ENCODE results near the gene ZNF155. TPM values are rescaled to one million over a fixed set of nuclear protein-coding genes. Genes with fewer than 3 reads are reported as not detected.

ZNF155 gene
- total RNA-seq, 1 experiment from 2014 or later, result 10.1 TPM

DNA sequence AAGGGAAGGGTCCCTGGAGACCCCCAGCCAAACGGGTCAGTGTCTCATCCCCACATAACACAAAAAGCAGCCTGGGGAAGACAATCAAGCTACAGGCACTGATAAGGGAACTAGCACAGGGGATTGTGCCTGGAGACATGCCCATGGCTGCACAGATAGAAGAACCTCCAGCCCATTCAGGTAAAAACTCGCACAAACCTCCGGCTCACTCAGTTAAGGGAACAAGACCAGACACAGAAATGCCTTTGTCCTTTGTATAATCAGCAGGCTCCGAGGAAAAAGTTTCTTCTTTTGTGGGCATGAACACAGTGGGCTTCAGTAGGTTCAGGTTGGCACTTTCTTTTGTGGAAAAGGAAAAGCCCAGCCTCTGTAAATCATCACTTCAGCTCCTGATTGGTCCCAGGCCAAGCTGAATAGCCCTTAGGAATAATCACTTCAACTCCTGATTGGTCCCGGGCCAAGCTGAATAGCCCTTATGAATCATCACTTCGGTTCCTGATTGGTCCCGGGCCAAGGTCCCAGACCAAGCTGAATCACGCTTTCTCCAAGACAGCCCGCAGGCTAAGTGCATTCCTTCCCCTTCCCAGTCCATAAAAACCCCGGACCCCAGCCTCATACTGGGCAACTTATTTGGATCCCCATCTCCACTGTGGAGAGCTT lies 13.8 kb downstream of the ZNF155 start:
- peaks cover 19 to 31% (median 23%) of the 10 kb centered on the region in 3 experiments for H3K36me3 Mint-ChIP-seq (ENCODE audit: insufficient read depth in 1 of 3, low read depth in 3 of 3)
- Histone ChIP-seq H3K4ac (ENCODE audit: low read depth, low read length) (no peak overlapping the region), H3K79me2 (ENCODE audit: insufficient read depth, low read length) (no peaks in the 10 kb centered on the region), H3K4me2 (ENCODE audit: insufficient read depth, insufficient read length, low read length) (no peak overlapping the region), H3K9ac (ENCODE audit: extremely low read depth, insufficient read length, low read length) (no peak overlapping the region), H2AK5ac (ENCODE audit: insufficient read length, low read length) (no peak overlapping the region), H2BK12ac (ENCODE audit: insufficient read length, low read depth, low read length) (no peak overlapping the region), H3K27me3 (ENCODE audit: insufficient read depth, low read length) (no peaks in the 10 kb centered on the region), H4K91ac (ENCODE audit: insufficient read length, low read depth, low read length) (no peak overlapping the region), H2BK20ac (ENCODE audit: low read depth, low read length, poor library complexity, severe bottlenecking) (no peak overlapping the region), H3K14ac (ENCODE audit: insufficient read depth, low read length) (no peak overlapping the region), H3K56ac (ENCODE audit: insufficient read length, low read depth, low read length) (no peak overlapping the region), H4K8ac (replicated peaks; ENCODE audit: insufficient read length, low read depth, low read length) (no peak overlapping the region), H4K20me1 (ENCODE audit: control insufficient read depth, insufficient read depth, insufficient read length) (no peaks in the 10 kb centered on the region), H2AFZ (ENCODE audit: low read length) (no peak overlapping the region), H2BK5ac (ENCODE audit: insufficient read length, low read length) (no peak overlapping the region), H3T11ph (ENCODE audit: low read length) (no peak overlapping the region), H2BK15ac (ENCODE audit: low read depth, low read length) (no peak overlapping the region), H3K9me3 (ENCODE audit: control insufficient read depth, low read depth, low read length) (no peaks in the 10 kb centered on the region), H4K5ac (ENCODE audit: insufficient read length, low read depth, low read length) (no peak overlapping the region), H3K27ac (ENCODE audit: insufficient read length, low read depth, low read length) (no peak overlapping the region), H2BK120ac (ENCODE audit: low read depth, low read length, poor library complexity, severe bottlenecking) (no peak overlapping the region), H3K4me1 (ENCODE audit: insufficient read depth, low read length) (no peaks in the 10 kb centered on the region), H3K79me1 (ENCODE audit: insufficient read depth, low read depth, low read length, poor library complexity, severe bottlenecking) (no peaks in the 10 kb centered on the region), H3K23ac (ENCODE audit: insufficient read length, low read depth, low read length) (no peak overlapping the region), H3K18ac (ENCODE audit: insufficient read length, low read depth, low read length) (no peak overlapping the region), H3K23me2 (ENCODE audit: insufficient read length, low read depth, low read length, poor library complexity, severe bottlenecking) (no peaks in the 10 kb centered on the region)
- no CpG with 5 or more reads among the region's 10 CpGs for WGBS (ENCODE audit: extremely low coverage, insufficient read length, low lambda C conversion rate)
- H3K4me1 Mint-ChIP-seq, result peaks cover 6 to 7% of the 10 kb centered on the region in 2 experiments; a peak in 3 of 4 replicates
- H3K9me3 Mint-ChIP-seq, result peaks cover 0 to 20% of the 10 kb centered on the region in 2 experiments; a peak in 4 of 5 replicates
- H3K27me3 Mint-ChIP-seq (ENCODE audit: low read depth), result peaks cover 3% of the 10 kb centered on the region; the same call in 1 of the 2 replicates
- no peak for DNase-seq
- no peak for TF ChIP-seq CTCF (conservative IDR thresholded peaks at IDR 0.05)
- no peak overlapping the region for H3K4me3 Mint-ChIP-seq
- H3K27ac Mint-ChIP-seq, result no peak overlapping the region
